ENCODE results near the gene C1orf198. TPM values are rescaled to one million over a fixed set of nuclear protein-coding genes. Genes with fewer than 3 reads are reported as not detected.

C1orf198 gene
- total and polyA plus RNA-seq, 4 donors: 3.9 to 11.1 (median 10.4) TPM

- no peak for DNase-seq (ENCODE audit: low spot score)
- Histone ChIP-seq H3K4me3 (ENCODE audit: low read depth in 1 of 3, low read length in 3 of 3) (no peak overlapping the region), H3K9me3 (ENCODE audit: control insufficient read depth in 4 of 4, low read length in 3 of 4) (no peaks in the 10 kb centered on the region), H3K9ac (ENCODE audit: low read depth in 1 of 2, low read length in 2 of 2) (no peak overlapping the region), H3K4me1 (ENCODE audit: control insufficient read depth in 4 of 4, insufficient read depth in 4 of 4, low read length in 3 of 4) (no peaks in the 10 kb centered on the region), H3K36me3 (ENCODE audit: control insufficient read depth in 4 of 4, insufficient read depth in 3 of 4, low read depth in 1 of 4, low read length in 3 of 4) (peaks cover 0 to 6% (median under 1%) of the 10 kb centered on the region in 4 donors), H3K27ac (ENCODE audit: low read depth in 1 of 2, low read length in 2 of 2) (no peak overlapping the region), H3K27me3 (ENCODE audit: control insufficient read depth in 4 of 4, insufficient read depth in 4 of 4, low read length in 3 of 4) (no peaks in the 10 kb centered on the region)
- WGBS: 50% methylated on average over 3 of the region's 3 CpGs
- TF ChIP-seq GABPA (IDR thresholded peaks at IDR 0.05 in 1 of 2, conservative IDR thresholded peaks at IDR 0.05 in 1 of 2): no peak
- TF ChIP-seq FOXA2 (IDR thresholded peaks at IDR 0.05): no peak
- TF ChIP-seq CTCF (IDR thresholded peaks at IDR 0.05; ENCODE audit: low read depth, low read length, missing input control): no peak
- no peak for TF ChIP-seq HNF4A (conservative IDR thresholded peaks at IDR 0.05)
- no peak for TF ChIP-seq HNF4G (IDR thresholded peaks at IDR 0.05)
- TF ChIP-seq SP1 (IDR thresholded peaks at IDR 0.05): no peak
- no peak for TF ChIP-seq ZBTB33 (IDR thresholded peaks at IDR 0.05)
- TF ChIP-seq, protein P1, sequence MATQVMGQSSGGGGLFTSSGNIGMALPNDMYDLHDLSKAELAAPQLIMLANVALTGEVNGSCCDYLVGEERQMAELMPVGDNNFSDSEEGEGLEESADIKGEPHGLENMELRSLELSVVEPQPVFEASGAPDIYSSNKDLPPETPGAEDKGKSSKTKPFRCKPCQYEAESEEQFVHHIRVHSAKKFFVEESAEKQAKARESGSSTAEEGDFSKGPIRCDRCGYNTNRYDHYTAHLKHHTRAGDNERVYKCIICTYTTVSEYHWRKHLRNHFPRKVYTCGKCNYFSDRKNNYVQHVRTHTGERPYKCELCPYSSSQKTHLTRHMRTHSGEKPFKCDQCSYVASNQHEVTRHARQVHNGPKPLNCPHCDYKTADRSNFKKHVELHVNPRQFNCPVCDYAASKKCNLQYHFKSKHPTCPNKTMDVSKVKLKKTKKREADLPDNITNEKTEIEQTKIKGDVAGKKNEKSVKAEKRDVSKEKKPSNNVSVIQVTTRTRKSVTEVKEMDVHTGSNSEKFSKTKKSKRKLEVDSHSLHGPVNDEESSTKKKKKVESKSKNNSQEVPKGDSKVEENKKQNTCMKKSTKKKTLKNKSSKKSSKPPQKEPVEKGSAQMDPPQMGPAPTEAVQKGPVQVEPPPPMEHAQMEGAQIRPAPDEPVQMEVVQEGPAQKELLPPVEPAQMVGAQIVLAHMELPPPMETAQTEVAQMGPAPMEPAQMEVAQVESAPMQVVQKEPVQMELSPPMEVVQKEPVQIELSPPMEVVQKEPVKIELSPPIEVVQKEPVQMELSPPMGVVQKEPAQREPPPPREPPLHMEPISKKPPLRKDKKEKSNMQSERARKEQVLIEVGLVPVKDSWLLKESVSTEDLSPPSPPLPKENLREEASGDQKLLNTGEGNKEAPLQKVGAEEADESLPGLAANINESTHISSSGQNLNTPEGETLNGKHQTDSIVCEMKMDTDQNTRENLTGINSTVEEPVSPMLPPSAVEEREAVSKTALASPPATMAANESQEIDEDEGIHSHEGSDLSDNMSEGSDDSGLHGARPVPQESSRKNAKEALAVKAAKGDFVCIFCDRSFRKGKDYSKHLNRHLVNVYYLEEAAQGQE (IDR thresholded peaks at IDR 0.05): no peak
- no peak for TF ChIP-seq YY1 (IDR thresholded peaks at IDR 0.05)
- no peak for TF ChIP-seq TAF1 (conservative IDR thresholded peaks at IDR 0.05)
- no peak for TF ChIP-seq ATF3 (IDR thresholded peaks at IDR 0.05)
- no peak for TF ChIP-seq FOXA1 (IDR thresholded peaks at IDR 0.05)
- no peak for TF ChIP-seq RXRA (IDR thresholded peaks at IDR 0.05)
- no peak for TF ChIP-seq NR2F2 (IDR thresholded peaks at IDR 0.05)
- TF ChIP-seq JUND (IDR thresholded peaks at IDR 0.05): no peak
- no peak for TF ChIP-seq MAX (IDR thresholded peaks at IDR 0.05)
- TF ChIP-seq EGR1 (IDR thresholded peaks at IDR 0.05; ENCODE audit: low read depth in 2 of 2): no peak
- TF ChIP-seq RAD21 (IDR thresholded peaks at IDR 0.05): no peak
These were observed 34.0 kb downstream of the C1orf198 start for GRCh38 chr1:230834292-230834691.
